Measurements from ENCODE around the gene TMEM135. TPM values are rescaled to one million over a fixed set of nuclear protein-coding genes. Genes with fewer than 3 reads are reported as not detected.
"Not testable (repeated sequence)": the region's sequence is repeated elsewhere in the genome, so short reads cannot be mapped to it uniquely, and the experiment has no call there.

The TMEM135 gene
- total and polyA plus RNA-seq, 2 donors (not counting 1 experiment from before 2014, with no cell fraction given): 2.7 to 19.5 TPM

DNA sequence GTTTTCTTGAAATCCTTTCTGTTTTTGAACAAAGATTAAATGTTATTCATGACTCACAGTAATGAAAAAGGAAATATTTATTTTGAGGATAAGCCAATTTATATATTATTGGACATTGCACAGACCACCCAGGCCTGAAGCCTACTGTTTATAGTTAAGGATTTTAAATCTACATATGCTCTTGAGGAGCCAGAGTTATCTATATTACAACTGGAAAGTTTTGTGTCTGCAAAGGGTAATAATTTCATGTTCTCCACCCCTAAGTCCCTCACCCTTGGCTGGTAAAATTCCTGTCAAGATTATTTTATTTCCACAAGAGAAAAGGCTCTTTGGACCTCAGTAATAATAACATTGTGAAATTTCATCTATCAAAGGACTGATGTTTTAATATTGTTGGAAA lies 228.2 kb downstream of the TMEM135 start:
- Mint-ChIP-seq H3K4me1 (no peaks in the 10 kb centered on the region), H3K9me3 (ENCODE audit: insufficient read depth) (no peaks in the 10 kb centered on the region), H3K4me3 (no peak overlapping the region), H3K27ac (no peak overlapping the region), H3K27me3 (no peaks in the 10 kb centered on the region)
- Histone ChIP-seq H3K27ac (ENCODE audit: low read length in 2 of 2) (no peak overlapping the region), H3K4me1 (ENCODE audit: control insufficient read depth in 2 of 2, insufficient read depth in 2 of 2, low read length in 2 of 2) (no peaks in the 10 kb centered on the region), H3K36me3 (replicated peaks in 1 of 2; ENCODE audit: control extremely low read depth in 1 of 2, control insufficient read depth in 1 of 2, extremely low read depth in 1 of 2, insufficient read depth in 2 of 2, low read length in 1 of 2) (no peaks in the 10 kb centered on the region), H3K27me3 (replicated peaks in 1 of 4; ENCODE audit: control extremely low read depth in 1 of 4, control insufficient read depth in 3 of 4, insufficient read depth in 4 of 4, low read length in 3 of 4) (no peaks in the 10 kb centered on the region), H3K79me2 (ENCODE audit: control insufficient read depth, insufficient read depth, low read length) (no peaks in the 10 kb centered on the region), H4K20me1 (ENCODE audit: control insufficient read depth, insufficient read depth, low read length, poor library complexity, severe bottlenecking) (no peaks in the 10 kb centered on the region), H3K9me3 (ENCODE audit: control extremely low read depth in 1 of 3, control insufficient read depth in 2 of 3, insufficient read depth in 1 of 3, low read length in 2 of 3) (no peaks in the 10 kb centered on the region), H3K4me3 (ENCODE audit: control extremely low read depth in 1 of 5, extremely low read depth in 1 of 5, insufficient read depth in 1 of 5, low read depth in 2 of 5, low read length in 4 of 5) (no peak overlapping the region), H3K9ac (ENCODE audit: low read length) (no peak overlapping the region), H2AFZ (ENCODE audit: insufficient read depth, low read depth, low read length, poor library complexity, severe bottlenecking) (no peak overlapping the region), H3K4me2 (replicated peaks; ENCODE audit: low read depth, low read length, poor library complexity, severe bottlenecking) (no peak overlapping the region)
- ATAC-seq (ENCODE audit: low read depth) (no peak), DNase-seq (no peak)
- intact Hi-C loops (cut with micrococcal nuclease): no loop called here
- ChIA-PET CTCF (interaction anchor here (1.1 to 1.2 kb wide), 2 partner anchors 19 to 24 kb away, joined by 3 read pairs; no protein-coding TSS in a partner anchor), POLR2A (no interaction called here)
- TF ChIP-seq EZH2 (IDR thresholded peaks at IDR 0.05; ENCODE audit: borderline replicate concordance, insufficient read depth, low read depth, low read length, poor library complexity, severe bottlenecking): no peak
- TF ChIP-seq, protein P1, sequence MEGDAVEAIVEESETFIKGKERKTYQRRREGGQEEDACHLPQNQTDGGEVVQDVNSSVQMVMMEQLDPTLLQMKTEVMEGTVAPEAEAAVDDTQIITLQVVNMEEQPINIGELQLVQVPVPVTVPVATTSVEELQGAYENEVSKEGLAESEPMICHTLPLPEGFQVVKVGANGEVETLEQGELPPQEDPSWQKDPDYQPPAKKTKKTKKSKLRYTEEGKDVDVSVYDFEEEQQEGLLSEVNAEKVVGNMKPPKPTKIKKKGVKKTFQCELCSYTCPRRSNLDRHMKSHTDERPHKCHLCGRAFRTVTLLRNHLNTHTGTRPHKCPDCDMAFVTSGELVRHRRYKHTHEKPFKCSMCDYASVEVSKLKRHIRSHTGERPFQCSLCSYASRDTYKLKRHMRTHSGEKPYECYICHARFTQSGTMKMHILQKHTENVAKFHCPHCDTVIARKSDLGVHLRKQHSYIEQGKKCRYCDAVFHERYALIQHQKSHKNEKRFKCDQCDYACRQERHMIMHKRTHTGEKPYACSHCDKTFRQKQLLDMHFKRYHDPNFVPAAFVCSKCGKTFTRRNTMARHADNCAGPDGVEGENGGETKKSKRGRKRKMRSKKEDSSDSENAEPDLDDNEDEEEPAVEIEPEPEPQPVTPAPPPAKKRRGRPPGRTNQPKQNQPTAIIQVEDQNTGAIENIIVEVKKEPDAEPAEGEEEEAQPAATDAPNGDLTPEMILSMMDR (IDR thresholded peaks at IDR 0.05): no peak

DNA sequence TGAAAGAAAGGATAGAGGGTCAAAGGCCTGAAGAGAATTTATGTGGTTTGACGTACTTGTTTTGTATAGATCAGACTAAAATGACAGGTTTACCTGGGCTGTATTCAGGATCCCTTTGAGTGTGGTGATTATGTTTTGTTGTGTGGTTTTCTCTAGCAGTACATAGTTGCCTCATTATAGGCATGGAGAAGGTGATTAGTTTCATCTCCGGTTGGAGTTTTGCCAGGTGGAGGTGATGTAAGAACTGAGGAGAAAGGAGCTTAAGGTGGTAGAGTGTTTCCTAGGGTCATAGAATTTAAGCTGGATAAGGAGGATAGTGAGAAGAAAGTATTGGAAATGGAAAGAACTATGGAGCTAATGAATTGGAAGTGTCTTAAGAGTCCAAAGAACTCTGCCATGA lies 229.0 kb downstream of the TMEM135 start:
- POLR2A ChIA-PET: no interaction called here
- 96% methylated on average over 2 of the region's 2 CpGs for WGBS (ENCODE audit: insufficient coverage)
- ATAC-seq (ENCODE audit: low read depth) (no peak), DNase-seq (no peak)
- Histone ChIP-seq H3K4me2 (replicated peaks; ENCODE audit: low read depth, low read length, poor library complexity, severe bottlenecking) (no peak overlapping the region), H2AFZ (ENCODE audit: insufficient read depth, low read depth, low read length, poor library complexity, severe bottlenecking) (no peak overlapping the region), H4K20me1 (ENCODE audit: control insufficient read depth, insufficient read depth, low read length, poor library complexity, severe bottlenecking) (no peaks in the 10 kb centered on the region), H3K27ac (ENCODE audit: low read length in 2 of 2) (no peak overlapping the region), H3K36me3 (replicated peaks in 1 of 2; ENCODE audit: control extremely low read depth in 1 of 2, control insufficient read depth in 1 of 2, extremely low read depth in 1 of 2, insufficient read depth in 2 of 2, low read length in 1 of 2) (no peaks in the 10 kb centered on the region), H3K4me1 (ENCODE audit: control insufficient read depth in 2 of 2, insufficient read depth in 2 of 2, low read length in 2 of 2) (no peaks in the 10 kb centered on the region), H3K79me2 (ENCODE audit: control insufficient read depth, insufficient read depth, low read length) (no peaks in the 10 kb centered on the region), H3K9ac (ENCODE audit: low read length) (no peak overlapping the region), H3K4me3 (ENCODE audit: control extremely low read depth in 1 of 5, extremely low read depth in 1 of 5, insufficient read depth in 1 of 5, low read depth in 2 of 5, low read length in 4 of 5) (no peak overlapping the region), H3K27me3 (replicated peaks in 1 of 4; ENCODE audit: control extremely low read depth in 1 of 4, control insufficient read depth in 3 of 4, insufficient read depth in 4 of 4, low read length in 3 of 4) (no peaks in the 10 kb centered on the region), H3K9me3 (ENCODE audit: control extremely low read depth in 1 of 3, control insufficient read depth in 2 of 3, insufficient read depth in 1 of 3, low read length in 2 of 3) (no peaks in the 10 kb centered on the region)
- intact Hi-C loops (cut with micrococcal nuclease): no loop called here
- CTCF ChIA-PET: interaction anchor here (1.2 kb wide), 1 partner anchor 23 kb away, joined by 3 read pairs; no protein-coding TSS in a partner anchor
- Mint-ChIP-seq H3K4me1 (no peaks in the 10 kb centered on the region), H3K27me3 (no peaks in the 10 kb centered on the region), H3K4me3 (no peak overlapping the region), H3K9me3 (ENCODE audit: insufficient read depth) (no peaks in the 10 kb centered on the region), H3K27ac (no peak overlapping the region)
- TF ChIP-seq, protein P1 (IDR thresholded peaks at IDR 0.05): no peak
- no peak for TF ChIP-seq EZH2 (IDR thresholded peaks at IDR 0.05; ENCODE audit: borderline replicate concordance, insufficient read depth, low read depth, low read length, poor library complexity, severe bottlenecking)

DNA sequence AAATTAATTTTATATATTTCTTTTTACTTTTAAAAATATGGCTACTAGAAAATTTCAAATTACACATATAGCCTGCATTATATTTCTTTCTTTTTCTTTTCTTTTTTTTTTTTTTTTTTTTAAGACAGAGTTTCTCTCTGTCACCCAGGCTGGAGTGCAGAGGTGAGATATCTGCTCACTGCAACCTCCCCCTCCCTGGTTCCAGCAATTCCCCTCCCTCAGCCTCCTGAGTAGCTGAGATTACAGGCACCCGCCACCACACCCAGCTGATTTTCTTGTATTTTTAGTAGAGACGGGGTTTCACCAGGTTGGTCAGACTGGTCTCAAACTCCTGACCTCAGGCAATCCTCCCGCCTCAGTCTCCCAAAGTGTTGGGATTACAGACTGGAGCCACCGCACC lies 234.2 kb downstream of the TMEM135 start:
- POLR2A ChIA-PET; H3K27me3 Mint-ChIP-seq; H2AFZ ChIP-seq (ENCODE audit: insufficient read depth, low read depth, low read length, poor library complexity, severe bottlenecking); intact Hi-C loops (cut with micrococcal nuclease); H4K20me1 ChIP-seq (ENCODE audit: control insufficient read depth, insufficient read depth, low read length, poor library complexity, severe bottlenecking); H3K4me3 ChIP-seq (ENCODE audit: control extremely low read depth in 1 of 5, extremely low read depth in 1 of 5, insufficient read depth in 1 of 5, low read depth in 2 of 5, low read length in 4 of 5); H3K27ac Mint-ChIP-seq; H3K27ac ChIP-seq (ENCODE audit: low read length in 2 of 2); H3K79me2 ChIP-seq (ENCODE audit: control insufficient read depth, insufficient read depth, low read length); H3K4me1 ChIP-seq (ENCODE audit: control insufficient read depth in 2 of 2, insufficient read depth in 2 of 2, low read length in 2 of 2); ATAC-seq (ENCODE audit: low read depth); H3K27me3 ChIP-seq (replicated peaks in 1 of 4; ENCODE audit: control extremely low read depth in 1 of 4, control insufficient read depth in 3 of 4, insufficient read depth in 4 of 4, low read length in 3 of 4); H3K9me3 Mint-ChIP-seq (ENCODE audit: insufficient read depth); CTCF ChIA-PET; H3K36me3 ChIP-seq (replicated peaks in 1 of 2; ENCODE audit: control extremely low read depth in 1 of 2, control insufficient read depth in 1 of 2, extremely low read depth in 1 of 2, insufficient read depth in 2 of 2, low read length in 1 of 2); H3K4me3 Mint-ChIP-seq; DNase-seq; H3K4me2 ChIP-seq (replicated peaks; ENCODE audit: low read depth, low read length, poor library complexity, severe bottlenecking); H3K9me3 ChIP-seq (ENCODE audit: control extremely low read depth in 1 of 3, control insufficient read depth in 2 of 3, insufficient read depth in 1 of 3, low read length in 2 of 3); H3K9ac ChIP-seq (ENCODE audit: low read length); H3K4me1 Mint-ChIP-seq: not testable (repeated sequence)
- WGBS (ENCODE audit: insufficient coverage): no CpG with 5 or more reads among the region's 4 CpGs
